GM12892 (cell line): ENCODE results near the gene VEGFB.

ENCODE experiments used
- DNase-seq: peaks from one replicate; pipeline ENCODE4 v3.0.0; 2011; ENCODE audit not compliant: insufficient read length
- FAIRE-seq: peaks from 2 replicates; lab custom pipeline; 2011; peaks lifted over from hg19 to GRCh38; lab: Jason Lieb, UNC
- POLR2A ChIP-seq: IDR thresholded peaks from 2 replicates; pipeline ENCODE4 v1.6.1; 2011; ENCODE audit warnings: low read depth, low read length, control low read depth
- POLR2AphosphoS5 ChIP-seq: IDR thresholded peaks from 2 replicates; pipeline ENCODE4 v1.6.1; 2011; ENCODE audit warnings: low read depth, low read length, control low read depth
- TAF1 ChIP-seq: IDR thresholded peaks from 2 replicates; pipeline ENCODE4 v1.6.1; 2011; ENCODE audit warnings: low read depth, mild to moderate bottlenecking, control low read depth, low read length, borderline replicate concordance

VEGFB gene

DNA sequence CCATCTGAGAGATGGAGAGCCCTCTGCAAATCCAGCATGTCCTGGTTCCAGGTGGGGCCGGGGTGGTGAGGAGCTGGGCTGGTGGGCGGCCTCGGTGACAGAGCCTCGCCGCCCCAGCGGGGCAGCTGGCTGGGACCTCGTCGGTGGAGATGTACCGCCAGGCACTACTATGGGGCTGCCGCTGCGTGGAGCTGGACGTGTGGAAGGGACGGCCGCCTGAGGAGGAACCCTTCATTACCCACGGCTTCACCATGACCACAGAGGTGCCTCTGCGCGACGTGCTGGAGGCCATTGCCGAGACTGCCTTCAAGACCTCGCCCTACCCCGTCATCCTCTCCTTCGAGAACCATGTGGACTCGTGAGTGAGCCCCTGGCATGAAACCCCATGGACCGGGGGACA is 24.0 kb downstream of the VEGFB start:
- no peak for FAIRE-seq

DNA sequence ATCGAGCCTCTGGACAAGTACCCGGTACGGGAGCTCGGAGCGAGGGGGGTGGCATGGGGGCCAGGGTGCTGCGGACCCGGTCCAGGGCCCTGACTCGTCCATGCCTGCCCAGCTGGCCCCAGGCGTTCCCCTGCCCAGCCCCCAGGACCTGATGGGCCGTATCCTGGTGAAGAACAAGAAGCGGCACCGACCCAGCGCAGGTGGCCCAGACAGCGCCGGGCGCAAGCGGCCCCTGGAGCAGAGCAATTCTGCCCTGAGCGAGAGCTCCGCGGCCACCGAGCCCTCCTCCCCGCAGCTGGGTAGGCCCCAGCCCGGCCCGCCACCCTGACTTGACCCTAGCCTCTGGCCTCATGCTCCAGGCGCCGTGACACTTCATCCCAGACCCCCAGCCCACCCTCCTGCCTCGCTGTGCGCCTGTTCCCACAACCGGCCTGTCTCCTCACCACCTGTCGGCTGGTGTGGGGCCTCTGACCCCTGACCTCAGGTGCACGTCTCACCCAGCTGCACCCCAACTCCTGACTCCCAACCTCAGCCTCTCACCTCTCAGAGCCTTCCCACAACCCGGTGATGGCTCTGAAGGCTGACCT is 24.7 kb downstream of the VEGFB start:
- no peak for TF ChIP-seq POLR2A
- TF ChIP-seq TAF1 = no peak
- TF ChIP-seq POLR2AphosphoS5 = no peak
- FAIRE-seq = no peak
- DNase-seq = no peak

More for the DNA sequence above, 24.0 kb downstream of the VEGFB start:
- DNase-seq = no peak
- TF ChIP-seq POLR2AphosphoS5 (no peak), POLR2A (no peak), TAF1 (no peak)

DNA sequence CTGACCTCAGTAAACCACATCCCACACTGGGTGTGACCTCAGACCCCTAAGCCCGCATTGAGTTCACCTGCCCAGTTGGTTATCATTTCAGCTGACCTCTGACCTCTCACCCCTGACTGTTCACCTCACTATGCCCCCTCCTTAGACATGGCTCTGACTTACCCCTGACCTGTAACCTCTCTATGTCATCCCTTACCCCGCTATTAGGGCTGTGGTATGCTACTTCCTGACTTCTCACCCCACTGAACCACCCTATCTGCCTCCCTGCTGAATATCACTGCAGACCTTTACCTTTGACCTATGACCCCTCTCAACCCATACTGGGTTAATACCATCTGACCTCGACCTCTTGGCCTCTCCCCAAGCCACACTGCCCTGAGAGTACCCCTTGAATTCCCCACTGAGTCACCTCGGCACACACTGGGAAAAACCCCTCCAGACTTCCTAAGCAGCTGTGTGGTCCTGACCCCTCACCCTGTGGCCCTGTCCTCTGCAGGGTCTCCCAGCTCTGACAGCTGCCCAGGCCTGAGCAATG is 25.2 kb downstream of the VEGFB start:
- FAIRE-seq (peak; percentile 90), DNase-seq (no peak)
- no peak for TF ChIP-seq POLR2AphosphoS5
- no peak for TF ChIP-seq POLR2A
- TF ChIP-seq TAF1 = no peak

DNA sequence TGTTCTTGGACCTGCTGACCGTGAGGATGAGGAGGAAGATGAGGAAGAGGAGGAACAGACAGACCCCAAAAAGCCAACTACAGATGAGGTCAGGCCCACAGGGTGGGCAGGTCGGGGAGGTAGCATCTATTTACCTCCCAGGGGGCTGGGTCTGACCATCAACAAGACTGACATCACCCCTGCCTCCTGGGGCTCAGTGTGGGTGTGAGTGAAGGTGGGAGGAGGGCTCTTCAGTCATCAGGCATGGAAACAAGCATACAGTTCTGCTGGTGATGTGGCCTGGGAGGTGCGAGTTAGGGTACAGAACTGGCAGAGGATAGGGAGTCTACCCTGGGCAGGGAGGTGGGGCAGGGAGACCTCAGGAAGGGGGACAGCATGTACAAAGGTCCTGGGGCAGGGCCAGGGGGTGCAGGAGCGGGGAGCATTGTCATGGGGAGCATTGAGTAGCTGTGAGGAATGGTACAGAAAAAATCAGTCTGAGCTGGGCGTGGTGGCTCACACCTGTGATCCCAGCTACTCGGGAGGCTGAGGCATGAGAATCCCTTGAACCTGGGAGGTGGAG is 25.8 kb downstream of the VEGFB start:
- no peak for FAIRE-seq
- TF ChIP-seq POLR2AphosphoS5 (no peak), TAF1 (no peak), POLR2A (no peak)
- no peak for DNase-seq

DNA sequence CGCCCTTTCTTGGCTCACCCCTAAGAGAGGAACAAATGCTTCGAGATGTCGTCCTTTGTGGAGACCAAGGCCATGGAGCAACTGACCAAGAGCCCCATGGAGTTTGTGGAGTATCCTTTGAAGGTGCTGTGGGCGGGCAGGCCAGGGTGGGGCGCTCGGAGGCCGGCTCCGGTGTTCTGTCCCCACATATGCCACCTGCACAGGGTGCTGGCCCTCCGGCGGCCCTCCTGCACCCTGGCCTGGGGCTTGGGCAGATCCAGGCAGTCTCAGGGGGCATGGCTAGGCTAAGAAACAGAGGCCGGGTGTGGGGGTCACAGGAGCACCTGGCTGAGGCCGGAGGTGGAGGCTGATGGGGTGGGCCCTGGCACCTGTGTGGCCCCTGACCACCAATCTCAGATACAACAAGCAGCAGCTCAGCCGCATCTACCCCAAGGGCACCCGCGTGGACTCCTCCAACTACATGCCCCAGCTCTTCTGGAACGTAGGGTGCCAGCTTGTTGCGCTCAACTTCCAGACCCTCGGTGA is 27.2 kb downstream of the VEGFB start:
- no peak for TF ChIP-seq TAF1
- no peak for TF ChIP-seq POLR2A
- no peak for TF ChIP-seq POLR2AphosphoS5
- FAIRE-seq (no peak), DNase-seq (no peak)

DNA sequence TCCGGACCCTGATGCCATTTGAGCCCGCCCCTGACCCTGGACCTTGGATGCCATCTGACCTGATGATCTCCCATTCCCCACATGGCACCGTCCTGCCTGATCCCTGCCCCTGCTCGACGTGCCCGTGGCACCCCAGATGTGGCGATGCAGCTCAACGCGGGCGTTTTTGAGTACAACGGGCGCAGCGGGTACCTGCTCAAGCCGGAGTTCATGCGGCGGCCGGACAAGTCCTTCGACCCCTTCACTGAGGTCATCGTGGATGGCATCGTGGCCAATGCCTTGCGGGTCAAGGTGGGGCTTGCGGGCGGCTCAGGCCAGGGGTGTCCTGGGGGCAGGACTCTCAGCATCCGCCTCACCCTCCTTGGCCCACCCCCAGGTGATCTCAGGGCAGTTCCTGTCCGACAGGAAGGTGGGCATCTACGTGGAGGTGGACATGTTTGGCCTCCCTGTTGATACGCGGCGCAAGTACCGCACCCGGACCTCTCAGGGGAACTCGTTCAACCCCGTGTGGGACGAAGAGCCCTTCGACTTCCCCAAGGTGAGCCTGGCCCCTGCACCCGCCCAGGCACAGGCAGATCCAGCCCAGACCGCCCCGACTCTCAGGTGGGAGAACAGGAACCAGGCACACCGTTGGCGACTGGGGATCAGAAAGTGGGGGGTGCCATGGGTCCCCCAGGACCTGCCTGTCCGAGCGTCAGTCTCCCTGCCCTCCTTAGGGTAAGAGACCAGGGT is 28.1 kb downstream of the VEGFB start:
- TF ChIP-seq POLR2A (no peak), TAF1 (no peak), POLR2AphosphoS5 (no peak)
- DNase-seq = no peak
- no peak for FAIRE-seq

DNA sequence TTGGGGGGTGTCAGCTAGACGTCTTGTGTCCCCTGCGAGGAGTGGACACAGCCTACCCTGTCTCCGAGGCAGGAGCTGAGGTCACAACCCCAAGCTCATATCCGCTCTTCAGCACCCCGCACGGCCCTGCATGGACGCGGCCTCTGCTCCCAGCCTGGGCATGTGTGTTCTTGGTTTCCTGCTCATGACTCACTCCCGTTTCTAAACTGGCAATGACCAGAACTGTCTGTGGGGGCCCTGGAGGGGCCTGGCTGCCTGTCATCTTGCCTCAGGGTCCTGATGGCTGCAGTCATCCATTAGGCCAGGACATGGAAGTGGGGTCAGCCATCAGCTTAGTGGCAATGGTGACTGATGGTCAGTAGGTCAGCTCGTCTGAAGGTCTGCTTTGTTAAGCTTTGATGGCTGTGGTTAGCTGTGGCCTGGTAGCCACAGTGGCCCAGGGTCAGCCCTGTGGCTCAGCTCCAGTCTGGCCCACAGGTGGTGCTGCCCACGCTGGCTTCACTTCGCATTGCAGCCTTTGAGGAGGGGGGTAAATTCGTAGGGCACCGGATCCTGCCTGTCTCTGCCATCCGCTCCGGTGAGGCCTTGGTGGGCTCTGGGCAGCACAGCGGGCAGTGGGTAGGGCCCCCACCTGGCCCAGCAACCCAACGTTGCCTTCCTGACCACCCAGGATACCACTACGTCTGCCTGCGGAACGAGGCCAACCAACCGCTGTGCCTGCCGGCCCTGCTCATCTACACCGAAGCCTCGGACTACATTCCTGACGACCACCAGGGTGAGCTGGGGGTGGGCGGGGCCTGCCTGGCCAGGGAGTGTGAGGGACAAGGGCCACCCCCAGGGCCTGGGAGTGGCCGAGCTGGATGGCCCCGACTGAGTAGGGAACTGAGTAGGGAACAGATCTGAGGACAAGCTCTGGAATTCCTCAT is 28.9 kb downstream of the VEGFB start:
- FAIRE-seq (no peak), DNase-seq (no peak)
- TF ChIP-seq POLR2A (no peak), TAF1 (no peak), POLR2AphosphoS5 (no peak)

DNA sequence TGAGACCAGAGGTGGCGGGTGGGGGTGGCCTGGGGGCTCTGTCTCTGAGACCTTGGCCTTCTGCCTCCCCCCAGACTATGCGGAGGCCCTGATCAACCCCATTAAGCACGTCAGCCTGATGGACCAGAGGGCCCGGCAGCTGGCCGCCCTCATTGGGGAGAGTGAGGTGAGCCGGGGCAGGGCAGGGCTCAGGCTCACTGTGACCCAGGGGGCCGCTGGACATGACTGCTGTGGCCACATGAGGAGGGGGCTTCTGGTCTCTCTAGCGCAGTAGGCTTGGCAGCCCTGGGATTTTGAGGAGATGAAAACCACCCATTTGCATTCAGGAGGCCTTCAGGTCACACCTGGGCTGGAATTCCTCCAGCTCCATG is 29.5 kb downstream of the VEGFB start:
- TF ChIP-seq TAF1 (no peak), POLR2AphosphoS5 (no peak), POLR2A (no peak)
- DNase-seq (no peak), FAIRE-seq (no peak)

DNA sequence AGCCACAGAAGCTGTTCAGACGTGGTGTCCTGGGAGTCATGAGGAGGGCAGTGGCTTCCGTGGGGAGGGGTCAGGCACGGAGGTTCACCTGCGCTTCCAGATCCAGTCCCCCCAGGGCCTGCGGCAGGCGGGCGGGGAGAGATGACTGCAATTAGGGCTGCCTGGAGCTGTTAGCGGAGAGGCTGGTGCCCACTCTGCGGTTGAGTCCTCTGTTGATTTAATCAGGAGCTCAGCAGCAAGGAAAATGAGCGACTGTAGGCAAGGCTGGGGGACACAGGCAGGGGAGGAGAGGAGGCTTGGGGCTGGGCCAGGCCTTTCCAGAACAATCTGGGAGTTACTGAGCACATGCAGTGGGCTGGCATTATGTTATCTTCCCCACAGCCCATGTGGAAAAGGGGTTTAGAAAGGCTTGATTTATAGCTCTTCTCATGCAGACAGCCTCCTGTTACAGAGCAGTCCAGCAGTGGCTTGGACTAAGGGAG is 30.0 kb downstream of the VEGFB start:
- TF ChIP-seq TAF1 = no peak
- no peak for TF ChIP-seq POLR2AphosphoS5
- no peak for TF ChIP-seq POLR2A
- FAIRE-seq = no peak
- DNase-seq = no peak
